Parathyroid adenoma (tissue), 2 donors: ENCODE data around the gene NFYB.

ENCODE experiments used
- H2AFZ ChIP-seq: fragments of 300-600 bp; sonication (generic); one replicate; pipeline ENCODE4 v1.7.0; 2017; ENCODE audit warnings: antibody characterized with exemption, mild to moderate bottlenecking
- H3K27ac ChIP-seq: fragments of 300-600 bp; sonication (generic); one replicate; pipeline ENCODE4 v1.7.0; 2017
- H3K27me3 ChIP-seq: fragments of 300-600 bp; sonication (generic); one replicate; pipeline ENCODE4 v1.7.0; 2017; ENCODE audit warnings: low read length; ENCODE audit not compliant: control insufficient read depth, insufficient read depth
- H3K36me3 ChIP-seq: fragments of 300-600 bp; sonication (generic); one replicate; pipeline ENCODE4 v1.7.0; 2017; ENCODE audit warnings: low read length; ENCODE audit not compliant: control insufficient read depth, insufficient read depth
- H3K4me1 ChIP-seq: fragments of 300-600 bp; sonication (generic); one replicate; pipeline ENCODE4 v1.7.0; 2017; ENCODE audit warnings: control low read depth
- H3K4me2 ChIP-seq: fragments of 300-600 bp; sonication (generic); one replicate; pipeline ENCODE4 v1.7.0; 2017; ENCODE audit warnings: low read length
- H3K4me3 ChIP-seq: fragments of 300-600 bp; sonication (generic); one replicate; pipeline ENCODE4 v1.7.0; 2017; ENCODE audit warnings: low read depth, low read length
- H3K79me2 ChIP-seq: fragments of 300-600 bp; sonication (generic); one replicate; pipeline ENCODE4 v1.7.0; 2017; ENCODE audit warnings: control low read depth
- H3K9ac ChIP-seq: fragments of 300-600 bp; sonication (generic); one replicate; pipeline ENCODE4 v1.7.0; 2017; ENCODE audit warnings: mild to moderate bottlenecking
- H3K9me3 ChIP-seq: fragments of 300-600 bp; sonication (generic); one replicate; pipeline ENCODE4 v1.7.0; 2017; ENCODE audit warnings: low read length; ENCODE audit not compliant: control insufficient read depth
- TF ChIP-seq, protein P1 (sequence below): fragments of 300-600 bp; sonication (generic); IDR thresholded peaks from one replicate; pipeline ENCODE4 v1.7.0; 2017; ENCODE audit warnings: antibody characterized with exemption, mild to moderate bottlenecking
- donor health status: primary hyperparathyroidism.

The NFYB gene

GRCh38 chr12:104108755-104109445 is 29.1 kb downstream of the NFYB start:
- Histone ChIP-seq H3K4me3 (no peak overlapping the region), H3K9ac (no peak overlapping the region), H3K27ac (no peak overlapping the region), H3K4me1 (peaks cover 9% of the 10 kb centered on the region), H3K9me3 (no peaks in the 10 kb centered on the region), H2AFZ (peak overlapping the region; percentile 3), H3K36me3 (no peaks in the 10 kb centered on the region), H3K79me2 (no peaks in the 10 kb centered on the region), H3K4me2 (no peak overlapping the region), H3K27me3 (no peaks in the 10 kb centered on the region)
- TF ChIP-seq, protein P1, sequence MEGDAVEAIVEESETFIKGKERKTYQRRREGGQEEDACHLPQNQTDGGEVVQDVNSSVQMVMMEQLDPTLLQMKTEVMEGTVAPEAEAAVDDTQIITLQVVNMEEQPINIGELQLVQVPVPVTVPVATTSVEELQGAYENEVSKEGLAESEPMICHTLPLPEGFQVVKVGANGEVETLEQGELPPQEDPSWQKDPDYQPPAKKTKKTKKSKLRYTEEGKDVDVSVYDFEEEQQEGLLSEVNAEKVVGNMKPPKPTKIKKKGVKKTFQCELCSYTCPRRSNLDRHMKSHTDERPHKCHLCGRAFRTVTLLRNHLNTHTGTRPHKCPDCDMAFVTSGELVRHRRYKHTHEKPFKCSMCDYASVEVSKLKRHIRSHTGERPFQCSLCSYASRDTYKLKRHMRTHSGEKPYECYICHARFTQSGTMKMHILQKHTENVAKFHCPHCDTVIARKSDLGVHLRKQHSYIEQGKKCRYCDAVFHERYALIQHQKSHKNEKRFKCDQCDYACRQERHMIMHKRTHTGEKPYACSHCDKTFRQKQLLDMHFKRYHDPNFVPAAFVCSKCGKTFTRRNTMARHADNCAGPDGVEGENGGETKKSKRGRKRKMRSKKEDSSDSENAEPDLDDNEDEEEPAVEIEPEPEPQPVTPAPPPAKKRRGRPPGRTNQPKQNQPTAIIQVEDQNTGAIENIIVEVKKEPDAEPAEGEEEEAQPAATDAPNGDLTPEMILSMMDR = peak; percentile 89

- Histone ChIP-seq H3K4me1 (peaks cover 9% of the 10 kb centered on the region), H3K9ac (no peak overlapping the region), H3K27ac (no peak overlapping the region), H3K79me2 (no peaks in the 10 kb centered on the region), H3K9me3 (no peaks in the 10 kb centered on the region), H3K4me2 (no peak overlapping the region), H3K36me3 (no peaks in the 10 kb centered on the region), H2AFZ (no peak overlapping the region), H3K4me3 (no peak overlapping the region), H3K27me3 (no peaks in the 10 kb centered on the region)
- TF ChIP-seq, protein P1 = no peak
Observed at GRCh38 chr12:104106965-104107364, 31.0 kb downstream of the NFYB start.

DNA sequence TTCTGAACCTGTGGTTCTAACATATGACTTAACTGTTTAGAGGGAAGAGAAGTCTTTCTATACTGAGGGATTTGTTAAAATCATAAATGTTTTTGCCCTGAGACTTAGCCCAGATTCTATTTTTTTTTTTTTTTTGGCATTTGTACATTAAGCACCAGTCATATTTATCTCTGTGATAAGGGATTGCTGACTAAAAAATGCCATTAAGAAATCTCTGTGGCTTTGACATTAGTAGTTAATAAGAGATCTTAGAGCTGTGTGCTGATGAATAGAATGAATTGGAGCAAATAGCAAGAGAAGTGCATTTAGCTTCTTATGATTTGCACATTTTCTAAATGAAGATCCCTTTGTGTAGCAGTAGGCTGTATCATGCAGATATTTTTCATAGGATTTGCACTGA is 32.5 kb downstream of the NFYB start:
- TF ChIP-seq, protein P1 = no peak
- H3K4me1 ChIP-seq = peaks cover 9% of the 10 kb centered on the region

GRCh38 chr12:104097954-104098353 is 40.1 kb downstream of the NFYB start:
- no peak overlapping the region for H3K4me3 ChIP-seq

More for the DNA sequence above, 32.5 kb downstream of the NFYB start:
- Histone ChIP-seq H3K4me3 (no peak overlapping the region), H3K9me3 (no peaks in the 10 kb centered on the region), H3K4me2 (no peak overlapping the region), H2AFZ (no peak overlapping the region), H3K79me2 (no peaks in the 10 kb centered on the region), H3K27ac (no peak overlapping the region), H3K9ac (no peak overlapping the region), H3K27me3 (no peaks in the 10 kb centered on the region), H3K36me3 (no peaks in the 10 kb centered on the region)

More at GRCh38 chr12:104097954-104098353, 40.1 kb downstream of the NFYB start:
- Histone ChIP-seq H3K9me3 (no peaks in the 10 kb centered on the region), H3K79me2 (no peaks in the 10 kb centered on the region), H3K4me1 (no peaks in the 10 kb centered on the region), H3K9ac (no peak overlapping the region), H3K27ac (no peak overlapping the region), H3K36me3 (no peaks in the 10 kb centered on the region), H3K4me2 (no peak overlapping the region), H2AFZ (no peak overlapping the region), H3K27me3 (no peaks in the 10 kb centered on the region)
- TF ChIP-seq, protein P1 = no peak
